K562 (cell line): ENCODE data around the gene FZD1. TPM values are rescaled to one million over a fixed set of nuclear protein-coding genes. Genes with fewer than 3 reads are reported as not detected.

Experiments
- ATAC-seq: fragments of 200-7000 bp; cut with Tn5 transposase; 3 replicates; pipeline ENCODE4 v1.9.1; 2020; ENCODE audit warnings: moderate library complexity
- BruUV-seq: library from RNA; stranded (reverse); fragments of 400-500 nt; replicated peaks from 2 replicates; lab custom pipeline; 2021; lab: Mats Ljungman, UMichigan
- CTCF ChIA-PET: fragments of 300-600 bp; formaldehyde crosslinking; extraction: SDS; loops from one replicate; lab custom pipeline; 2021; ENCODE audit warnings: low intra/inter-chr PET ratio; lab: Yijun Ruan, JAX
- POLR2A ChIA-PET: fragments of 300-600, 350-650 bp; sonication (Branson Sonifier 250); formaldehyde crosslinking; extraction: SDS; loops from one replicate; lab custom pipeline; 2021; ENCODE audit warnings: antibody characterized with exemption, inconsistent platforms; lab: Yijun Ruan, JAX
- DNase-seq, 4 experiments: peaks; one replicate each; pipeline versions ENCODE4 v3.0.0 to v3.0.0-alpha.2; 2011 to 2018; ENCODE audit warnings: low spot score in 3 of 4, mixed read lengths in 3 of 4; ENCODE audit errors: extremely low read depth in 1 of 4
- FAIRE-seq: peaks from 2 replicates; lab custom pipeline; 2011; peaks lifted over from hg19 to GRCh38; lab: Jason Lieb, UNC
- H2AFZ ChIP-seq: 2 replicates; pipeline ENCODE4 v1.6.0; 2011; ENCODE audit warnings: low read depth, low read length, control low read depth, inconsistent platforms
- H3K27ac ChIP-seq: fragments of 200-600 bp; 3 replicates; pipeline ENCODE4 v1.8.0; 2011; ENCODE audit warnings: low read depth, mild to moderate bottlenecking, control low read depth, inconsistent platforms, low read length, moderate library complexity, mixed read lengths; ENCODE audit errors: extremely low read depth
- H3K27me3 ChIP-seq, 2 experiments: fragments of 300-600 bp in 1 of 2; 2 replicates in 1 of 2; 3 replicates in 1 of 2; pipeline versions ENCODE4 v1.6.0 to v1.8.0; 2011; ENCODE audit warnings: inconsistent platforms in 2 of 2, low read length in 2 of 2, mild to moderate bottlenecking in 1 of 2, mixed read lengths in 1 of 2, moderate library complexity in 1 of 2; ENCODE audit not compliant: control insufficient read depth in 2 of 2, insufficient read depth in 2 of 2
- H3K36me3 ChIP-seq: fragments of 300-600 bp; 3 replicates; pipeline ENCODE4 v1.8.0; 2011; ENCODE audit warnings: mild to moderate bottlenecking, low read length, inconsistent platforms; ENCODE audit not compliant: control insufficient read depth, insufficient read depth
- H3K4me1 ChIP-seq, 2 experiments: fragments of 200-600 bp in 1 of 2; replicated peaks in 1 of 2; 2 replicates in 1 of 2; 3 replicates in 1 of 2; pipeline versions ENCODE4 v1.5.1 to v1.8.0; 2011; ENCODE audit warnings: inconsistent platforms in 2 of 2, low read length in 2 of 2, mild to moderate bottlenecking in 1 of 2, mixed read lengths in 1 of 2, moderate library complexity in 1 of 2; ENCODE audit not compliant: control insufficient read depth in 2 of 2, insufficient read depth in 2 of 2
- H3K4me2 ChIP-seq: 2 replicates; pipeline ENCODE4 v1.6.1; 2011; ENCODE audit warnings: low read length, control low read depth, inconsistent platforms, mixed read lengths; ENCODE audit not compliant: insufficient read depth
- H3K4me3 ChIP-seq: fragments of 200-600 bp; sonication (generic), shearing (Covaris generic); 2 replicates; pipeline ENCODE4 v1.5.1; 2016; ENCODE audit warnings: control low read depth, inconsistent platforms
- H3K79me2 ChIP-seq: fragments of 200-600 bp; 3 replicates; pipeline ENCODE4 v1.8.0; 2011; ENCODE audit warnings: low read length, inconsistent platforms; ENCODE audit not compliant: control insufficient read depth, insufficient read depth
- H3K9ac ChIP-seq, 2 experiments: 2 replicates each; pipeline versions ENCODE4 v1.6.0 to v1.6.1; 2011; ENCODE audit warnings: low read depth in 2 of 2, low read length in 2 of 2, control low read depth in 1 of 2, inconsistent platforms in 1 of 2, mild to moderate bottlenecking in 1 of 2, mixed read lengths in 1 of 2; ENCODE audit not compliant: insufficient read depth in 1 of 2
- H3K9me1 ChIP-seq: one replicate; pipeline ENCODE4 v1.6.0; 2011; ENCODE audit warnings: inconsistent platforms, mild to moderate bottlenecking, low read length, moderate library complexity; ENCODE audit not compliant: control insufficient read depth, insufficient read depth
- H3K9me3 ChIP-seq: replicated peaks from 2 replicates; pipeline ENCODE4 v1.5.1; 2011; ENCODE audit warnings: low read depth, low read length, inconsistent platforms; ENCODE audit not compliant: control insufficient read depth, insufficient read depth
- H4K20me1 ChIP-seq: replicated peaks from 2 replicates; pipeline ENCODE4 v1.6.1; 2011; ENCODE audit warnings: low read length, inconsistent platforms, mixed read lengths; ENCODE audit not compliant: control insufficient read depth, insufficient read depth
- CBFA2T3 ChIP-seq: fragments of 450-650 bp; IDR thresholded peaks from 2 replicates; pipeline ENCODE4 v1.6.1; 2017
- CREBBP ChIP-seq: IDR thresholded peaks from one replicate; pipeline ENCODE4 v1.6.1; 2012; ENCODE audit warnings: low read depth, mild to moderate bottlenecking, control low read depth, inconsistent platforms, low read length
- ETV6 ChIP-seq, 3 experiments: fragments of 150-350 bp in 1 of 3; sonication (generic) in 1 of 3; formaldehyde crosslinking in 1 of 3; IDR thresholded peaks; 2 replicates each; pipeline versions ENCODE4 v1.6.1 to v1.8.0; 2014 to 2022; ENCODE audit warnings: borderline replicate concordance in 2 of 3, low read depth in 2 of 3, antibody characterized with exemption in 1 of 3, low read length in 1 of 3, mild to moderate bottlenecking in 1 of 3, missing genetic modification reagents in 1 of 3
- HDAC2 ChIP-seq: fragments of 450-650 bp; IDR thresholded peaks from 2 replicates; pipeline ENCODE4 v1.6.1; 2016; ENCODE audit warnings: mild to moderate bottlenecking
- KHSRP ChIP-seq: fragments of 450-650 bp; IDR thresholded peaks from 2 replicates; pipeline ENCODE4 v1.6.1; 2017
- NCOR1 ChIP-seq: fragments of 450-650 bp; IDR thresholded peaks from 2 replicates; pipeline ENCODE4 v1.6.1; 2016; ENCODE audit warnings: mild to moderate bottlenecking, moderate library complexity
- OTX1 ChIP-seq: fragments of 450-650 bp; formaldehyde crosslinking; IDR thresholded peaks from 2 replicates; pipeline ENCODE4 v1.4.0; 2022; ENCODE audit warnings: mild to moderate bottlenecking
- POU5F1 ChIP-seq: fragments of 150-350 bp; IDR thresholded peaks from 2 replicates; pipeline ENCODE4 v1.6.1; 2014; ENCODE audit warnings: borderline replicate concordance, low read length, low read depth, mild to moderate bottlenecking; ENCODE audit not compliant: partially characterized antibody
- ZFP30 ChIP-seq: fragments of 250-450 bp; sonication (Bioruptor Pico); IDR thresholded peaks from 2 replicates; pipeline ENCODE4 v1.8.0; 2022; ENCODE audit warnings: moderate library complexity, mild to moderate bottlenecking, inconsistent platforms, borderline replicate concordance
- ZFX ChIP-seq: sonication (generic); formaldehyde crosslinking; IDR thresholded peaks from 2 replicates; pipeline ENCODE4 v1.8.0; 2022; ENCODE audit warnings: mild to moderate bottlenecking, missing genetic modification reagents, moderate library complexity
- ZNF175 ChIP-seq: fragments of 200-800 bp; sonication (Bioruptor generic); IDR thresholded peaks from 2 replicates; pipeline ENCODE4 v1.6.1; 2016; ENCODE audit warnings: low read depth, mild to moderate bottlenecking, missing genetic modification characterization, missing compliant biosample characterization
- ZNF695 ChIP-seq: fragments of 450-650 bp; formaldehyde crosslinking; IDR thresholded peaks from 2 replicates; pipeline ENCODE4 v1.4.0; 2020; ENCODE audit warnings: mild to moderate bottlenecking, moderate library complexity
- ZNF75A ChIP-seq: fragments of 450-650 bp; formaldehyde crosslinking; IDR thresholded peaks from 2 replicates; pipeline ENCODE4 v1.4.0; 2020; ENCODE audit warnings: mild to moderate bottlenecking
- WGBS: fragments of 100-300 bp; shearing (Covaris generic); methylation state at CpG from one replicate; pipeline ENCODE4 v1.1.6; 2016; ENCODE audit warnings: low coverage, mixed read lengths; ENCODE audit not compliant: insufficient coverage; ENCODE audit errors: missing lambda C conversion rate; 5-methylcytosine and 5-hydroxymethylcytosine counted together
- in situ Hi-C: fragments of 300-500 bp; cut with MboI; formaldehyde crosslinking; loops from 4 replicates; pipeline ENCODE4 v1.15.0; 2018; ENCODE audit warnings: inconsistent platforms, mixed read lengths
- intact Hi-C: fragments of 100-400 bp; cut with micrococcal nuclease; formaldehyde crosslinking; loops from 2 replicates; pipeline ENCODE4 v1.14.2; 2022
- polyA plus RNA-seq, 8 experiments: library from polyadenylated mRNA; depleted of rRNA in 4 of 8; stranded (reverse) in 5 of 8; unstranded in 3 of 8; fragments of >200 nt; fragmentation: Nextera tagmentation in 2 of 8; fragmentation: Illumina TruSeq in 1 of 8; extraction: Ambion mirVana in 2 of 8; extraction: Trizol in 1 of 8; gene quantifications; 2 replicates each; pipeline versions ENCODE4 v1.2.1 to v1.2.3, GENCODE V29; 2011 to 2014; ENCODE audit warnings: inconsistent platforms in 1 of 8, missing spikeins in 1 of 8
- total RNA-seq, 7 experiments: library from RNA; depleted of rRNA in 6 of 7; stranded (reverse); fragments of >200 nt in 6 of 7; fragmentation: Illumina TruSeq in 2 of 7; extraction: Trizol in 2 of 7; gene quantifications; 2 replicates each; pipeline versions ENCODE4 v1.2.1 to v1.2.3, GENCODE V29; 2011 to 2021; ENCODE audit warnings: low replicate concordance in 1 of 7
- TF ChIP-seq, protein P1 (sequence below), 2 experiments: fragments of 450-650 bp in 1 of 2; sonication (generic) in 1 of 2; formaldehyde crosslinking; conservative IDR thresholded peaks; 2 replicates each; pipeline versions ENCODE4 v1.4.0 to v1.8.1; 2020 to 2022; ENCODE audit warnings: mild to moderate bottlenecking in 1 of 2, missing genetic modification reagents in 1 of 2
- TF ChIP-seq, protein P2 (sequence below): fragments of 450-650 bp; formaldehyde crosslinking; IDR thresholded peaks from 2 replicates; pipeline ENCODE4 v1.4.0; 2022; ENCODE audit warnings: mild to moderate bottlenecking, moderate library complexity
- TF ChIP-seq, protein P3 (sequence below): IDR thresholded peaks from 2 replicates; pipeline ENCODE4 v1.6.1; 2016; ENCODE audit warnings: missing genetic modification characterization, missing compliant biosample characterization
- TF ChIP-seq, protein P4 (sequence below): fragments of 450-650 bp; conservative IDR thresholded peaks from 2 replicates; pipeline ENCODE4 v1.6.1; 2016; ENCODE audit warnings: missing genetic modification characterization, low read depth, mild to moderate bottlenecking, missing compliant biosample characterization, moderate library complexity

The FZD1 gene
- total and polyA plus RNA-seq, 9 of the 15 experiments (the other 6 are each of a cell fraction or from before 2014, with no cell fraction given) = 0.25 to 5.1 (median 1.8) TPM

DNA sequence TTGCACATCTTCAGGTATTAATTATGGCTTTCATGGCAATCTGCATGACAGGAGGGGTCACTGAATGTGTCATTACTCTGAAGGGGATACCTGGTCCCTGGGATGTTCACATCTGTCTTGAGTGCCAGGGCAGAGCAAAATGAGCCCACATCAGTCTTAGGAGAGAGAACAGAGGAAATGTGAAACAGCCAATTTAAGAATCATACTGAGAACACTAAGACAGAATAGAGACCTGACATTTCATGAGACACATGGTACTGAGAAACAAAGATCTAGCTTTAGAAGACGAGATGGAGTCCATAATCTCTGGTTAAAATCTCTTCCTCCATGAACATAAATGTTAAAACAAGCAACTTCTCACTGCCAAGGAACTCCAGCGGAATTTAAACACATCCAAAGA is 34.1 kb upstream of the FZD1 start:
- no peak overlapping the region for H3K27ac ChIP-seq
- no peak overlapping the region for H3K4me3 ChIP-seq
- H4K20me1 ChIP-seq = no peaks in the 10 kb centered on the region
- H3K9me3 ChIP-seq = no peaks in the 10 kb centered on the region
- no peaks in the 10 kb centered on the region for H3K4me1 ChIP-seq
- in situ Hi-C loops = no loop called here
- WGBS = 0% methylated on average over 2 of the region's 2 CpGs
- no peak overlapping the region for H3K4me2 ChIP-seq
- no peaks in the 10 kb centered on the region for H3K79me2 ChIP-seq
- no peak for ATAC-seq
- no peak for DNase-seq
- no peaks in the 10 kb centered on the region for H3K9me1 ChIP-seq
- BruUV-seq = no TSS peak
- FAIRE-seq = no peak
- no peak overlapping the region for H3K9ac ChIP-seq
- intact Hi-C loops = no loop called here
- H3K36me3 ChIP-seq = no peaks in the 10 kb centered on the region
- peaks cover 19 to 22% of the 10 kb centered on the region in 2 experiments; a peak in 4 of 5 replicates for H3K27me3 ChIP-seq
- POLR2A ChIA-PET = interaction anchor here (0.6 to 0.8 kb wide), 2 partner anchors 132 to 1000 kb away, joined by 3 read pairs; no protein-coding TSS in a partner anchor
- CTCF ChIA-PET = no interaction called here
- H2AFZ ChIP-seq = no peak overlapping the region
- TF ChIP-seq, protein P1, sequence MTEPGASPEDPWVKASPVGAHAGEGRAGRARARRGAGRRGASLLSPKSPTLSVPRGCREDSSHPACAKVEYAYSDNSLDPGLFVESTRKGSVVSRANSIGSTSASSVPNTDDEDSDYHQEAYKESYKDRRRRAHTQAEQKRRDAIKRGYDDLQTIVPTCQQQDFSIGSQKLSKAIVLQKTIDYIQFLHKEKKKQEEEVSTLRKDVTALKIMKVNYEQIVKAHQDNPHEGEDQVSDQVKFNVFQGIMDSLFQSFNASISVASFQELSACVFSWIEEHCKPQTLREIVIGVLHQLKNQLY (CRISPR knock-in tag; conservative IDR thresholded peaks at IDR 0.05) = no peak
- no peak for TF ChIP-seq CREBBP
- no peak for TF ChIP-seq CBFA2T3
- TF ChIP-seq POU5F1 = no peak
- TF ChIP-seq, protein P2, sequence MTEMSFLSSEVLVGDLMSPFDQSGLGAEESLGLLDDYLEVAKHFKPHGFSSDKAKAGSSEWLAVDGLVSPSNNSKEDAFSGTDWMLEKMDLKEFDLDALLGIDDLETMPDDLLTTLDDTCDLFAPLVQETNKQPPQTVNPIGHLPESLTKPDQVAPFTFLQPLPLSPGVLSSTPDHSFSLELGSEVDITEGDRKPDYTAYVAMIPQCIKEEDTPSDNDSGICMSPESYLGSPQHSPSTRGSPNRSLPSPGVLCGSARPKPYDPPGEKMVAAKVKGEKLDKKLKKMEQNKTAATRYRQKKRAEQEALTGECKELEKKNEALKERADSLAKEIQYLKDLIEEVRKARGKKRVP (CRISPR knock-in tag) = no peak
- TF ChIP-seq ETV6 (IDR thresholded peaks at IDR 0.05; ENCODE audit: borderline replicate concordance in 1 of 2, low read depth in 2 of 2, low read length in 1 of 2) = no peak
- no peak for TF ChIP-seq ETV6 (CRISPR knock-in tag; IDR thresholded peaks at IDR 0.05; ENCODE audit: borderline replicate concordance)
- TF ChIP-seq HDAC2 = no peak
- no peak for TF ChIP-seq ZNF175 (CRISPR knock-in tag)
- no peak for TF ChIP-seq ZFX
- TF ChIP-seq, protein P3, sequence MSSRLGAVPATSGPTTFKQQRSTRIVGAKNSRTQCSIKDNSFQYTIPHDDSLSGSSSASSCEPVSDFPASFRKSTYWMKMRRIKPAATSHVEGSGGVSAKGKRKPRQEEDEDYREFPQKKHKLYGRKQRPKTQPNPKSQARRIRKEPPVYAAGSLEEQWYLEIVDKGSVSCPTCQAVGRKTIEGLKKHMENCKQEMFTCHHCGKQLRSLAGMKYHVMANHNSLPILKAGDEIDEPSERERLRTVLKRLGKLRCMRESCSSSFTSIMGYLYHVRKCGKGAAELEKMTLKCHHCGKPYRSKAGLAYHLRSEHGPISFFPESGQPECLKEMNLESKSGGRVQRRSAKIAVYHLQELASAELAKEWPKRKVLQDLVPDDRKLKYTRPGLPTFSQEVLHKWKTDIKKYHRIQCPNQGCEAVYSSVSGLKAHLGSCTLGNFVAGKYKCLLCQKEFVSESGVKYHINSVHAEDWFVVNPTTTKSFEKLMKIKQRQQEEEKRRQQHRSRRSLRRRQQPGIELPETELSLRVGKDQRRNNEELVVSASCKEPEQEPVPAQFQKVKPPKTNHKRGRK (tag) = no peak
- no peak for TF ChIP-seq ZFP30
- TF ChIP-seq OTX1 = no peak
- no peak for TF ChIP-seq ZNF75A (CRISPR knock-in tag)
- TF ChIP-seq, protein P4, sequence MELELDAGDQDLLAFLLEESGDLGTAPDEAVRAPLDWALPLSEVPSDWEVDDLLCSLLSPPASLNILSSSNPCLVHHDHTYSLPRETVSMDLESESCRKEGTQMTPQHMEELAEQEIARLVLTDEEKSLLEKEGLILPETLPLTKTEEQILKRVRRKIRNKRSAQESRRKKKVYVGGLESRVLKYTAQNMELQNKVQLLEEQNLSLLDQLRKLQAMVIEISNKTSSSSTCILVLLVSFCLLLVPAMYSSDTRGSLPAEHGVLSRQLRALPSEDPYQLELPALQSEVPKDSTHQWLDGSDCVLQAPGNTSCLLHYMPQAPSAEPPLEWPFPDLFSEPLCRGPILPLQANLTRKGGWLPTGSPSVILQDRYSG (tag) = no peak
- no peak for TF ChIP-seq NCOR1
- TF ChIP-seq ZNF695 = no peak
- TF ChIP-seq KHSRP = no peak
